Stimulated activated naive CD8-positive, alpha-beta T cell treated with anti-CD3 and anti-CD28 coated beads, Interleukin-15, amount 100 ng/mL, for 72 hours (primary cell): ENCODE data around the gene EXOSC10.
"Not testable (repeated sequence)": the region's sequence is repeated elsewhere in the genome, so short reads cannot be mapped to it uniquely, and the experiment has no call there.

ENCODE experiments used
- ATAC-seq: fragments of 150-1000 bp; cut with Tn5 transposase; 2 replicates; pipeline ENCODE4 v1.10.0; 2021; ENCODE audit warnings: mild to moderate bottlenecking, moderate library complexity
- DNase-seq, 2 donors: peaks; one replicate each; pipeline ENCODE4 v3.0.0; 2021 to 2022
- H3K27ac Mint-ChIP-seq, 2 donors: one replicate each; pipeline ENCODE4 v1.8.0; 2022; ENCODE audit warnings: mild to moderate bottlenecking in 2 of 2, mixed read lengths in 2 of 2, moderate library complexity in 2 of 2
- H3K27me3 Mint-ChIP-seq: one replicate; pipeline ENCODE4 v1.8.0; 2022; ENCODE audit warnings: mixed read lengths
- H3K4me1 Mint-ChIP-seq: one replicate; pipeline ENCODE4 v1.8.0; 2022; ENCODE audit warnings: mild to moderate bottlenecking, mixed read lengths
- H3K4me3 Mint-ChIP-seq, 2 donors: one replicate each; pipeline ENCODE4 v1.8.0; 2022; ENCODE audit warnings: mild to moderate bottlenecking in 2 of 2, mixed read lengths in 2 of 2, moderate library complexity in 1 of 2
- H3K9me3 Mint-ChIP-seq, 2 donors: one replicate each; pipeline ENCODE4 v1.8.0; 2022; ENCODE audit warnings: mixed read lengths in 2 of 2

The EXOSC10 gene

GRCh38 chr1:11045428-11046269 lies 54.0 kb downstream of the EXOSC10 start:
- Mint-ChIP-seq H3K9me3 (no peaks in the 10 kb centered on the region), H3K27me3 (no peaks in the 10 kb centered on the region), H3K4me3 (no peak overlapping the region), H3K27ac (peak overlapping the region in 1 of 2 donors; percentile 6), H3K4me1 (no peaks in the 10 kb centered on the region)
- no peak for DNase-seq
- ATAC-seq = peak; percentile 21

- Mint-ChIP-seq H3K27ac (peak overlapping the region in 1 of 2 donors; percentile 35), H3K9me3 (no peaks in the 10 kb centered on the region), H3K4me3 (no peak overlapping the region), H3K27me3 (no peaks in the 10 kb centered on the region), H3K4me1 (no peaks in the 10 kb centered on the region)
- DNase-seq (no peak), ATAC-seq (peak; percentile 19)
Observed at GRCh38 chr1:11044849-11045427, 54.7 kb downstream of the EXOSC10 start.

DNA sequence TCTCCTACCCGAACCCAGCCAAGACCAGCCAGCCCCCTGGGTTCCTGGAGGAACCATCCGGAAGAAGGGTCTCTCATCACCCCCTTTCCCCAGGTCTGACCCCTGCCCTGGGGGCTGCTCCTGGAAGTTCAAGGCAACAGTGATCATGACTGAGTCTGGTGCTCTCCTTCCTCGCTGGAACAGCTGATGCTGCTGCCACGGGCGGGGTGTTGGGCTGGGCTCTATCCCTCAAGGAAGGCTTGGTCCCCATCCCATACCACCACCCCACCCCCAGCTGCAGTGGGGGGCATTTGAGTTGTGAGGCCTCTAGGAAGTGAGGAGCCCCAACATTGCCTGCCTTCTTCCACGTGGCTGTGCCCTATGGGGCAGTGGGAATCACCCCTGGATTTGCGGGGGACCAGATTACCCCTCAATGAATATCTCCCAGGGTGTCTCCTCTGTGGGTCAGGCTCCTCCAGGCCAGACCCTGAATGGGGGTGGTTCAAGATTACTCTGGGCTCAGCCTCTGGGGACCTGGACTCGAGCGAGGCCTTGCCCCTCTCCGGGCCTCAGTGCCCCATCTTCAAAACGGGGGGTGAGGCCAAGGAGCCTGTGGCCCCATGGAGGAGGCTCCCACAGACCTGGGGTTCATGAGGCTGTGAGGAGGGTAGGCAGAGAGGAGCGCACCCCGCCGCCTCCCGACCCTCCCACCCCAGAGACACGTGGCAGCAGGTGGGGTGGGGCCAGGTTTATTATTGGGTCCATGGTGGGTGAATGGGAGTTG lies 55.4 kb downstream of the EXOSC10 start:
- no peaks in the 10 kb centered on the region for H3K27me3 Mint-ChIP-seq

DNA sequence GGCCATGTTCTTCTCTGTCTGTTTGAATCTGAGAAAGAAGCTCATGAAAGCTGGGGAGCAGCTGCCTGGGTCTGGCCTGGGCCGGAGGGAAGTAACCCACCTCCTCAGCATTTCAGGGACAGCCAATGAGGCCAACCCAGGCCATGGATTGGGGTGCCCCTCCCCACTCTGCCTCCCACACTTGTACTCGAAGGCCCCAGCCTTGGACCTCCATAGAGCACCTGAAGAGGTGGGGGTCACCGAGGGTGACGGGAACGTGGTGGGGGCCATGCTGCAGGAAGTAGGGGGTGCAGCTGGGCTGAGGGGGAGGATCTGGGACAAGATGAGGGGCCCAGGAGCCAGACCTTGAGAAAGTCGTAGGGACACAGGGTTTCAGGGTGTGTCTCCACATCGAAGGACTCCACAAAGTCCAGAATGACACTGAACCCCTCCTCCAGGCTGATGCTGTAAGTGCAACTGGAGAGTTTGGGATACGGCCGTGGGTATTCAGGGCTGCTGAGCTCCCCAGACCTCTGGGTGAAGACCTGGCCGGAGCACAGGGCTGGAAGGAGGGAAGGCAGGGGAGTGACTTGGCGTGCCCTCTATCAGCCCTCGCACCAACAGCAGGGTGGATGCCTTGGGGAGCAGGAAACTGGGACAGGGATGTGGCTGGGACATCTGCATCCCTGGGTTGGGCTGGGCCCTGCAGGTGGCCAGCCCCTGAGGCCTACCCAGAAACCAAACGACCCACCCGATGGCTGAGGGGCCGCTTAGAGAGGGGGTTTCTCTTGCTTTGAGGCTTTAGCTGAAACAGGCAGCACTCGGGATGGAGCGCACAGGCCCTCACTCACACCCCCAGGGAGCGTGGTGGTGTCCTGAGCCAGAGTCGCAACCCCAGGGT lies 56.4 kb downstream of the EXOSC10 start:
- Mint-ChIP-seq H3K4me3 (no peak overlapping the region), H3K27ac (no peak overlapping the region), H3K27me3 (no peaks in the 10 kb centered on the region), H3K4me1 (no peaks in the 10 kb centered on the region), H3K9me3 (no peaks in the 10 kb centered on the region)
- DNase-seq (no peak), ATAC-seq (peak; percentile 12)

More for the DNA sequence above, 55.4 kb downstream of the EXOSC10 start:
- no peak for DNase-seq
- no peaks in the 10 kb centered on the region for H3K9me3 Mint-ChIP-seq
- no peak overlapping the region for H3K4me3 Mint-ChIP-seq
- peak overlapping the region in 1 of 2 donors; percentile 35 for H3K27ac Mint-ChIP-seq
- ATAC-seq = peak; percentile 37
- no peaks in the 10 kb centered on the region for H3K4me1 Mint-ChIP-seq

GRCh38 chr1:11042065-11042464 lies 57.6 kb downstream of the EXOSC10 start:
- Mint-ChIP-seq H3K27ac (no peak overlapping the region), H3K4me1 (no peaks in the 10 kb centered on the region), H3K9me3 (no peaks in the 10 kb centered on the region), H3K4me3 (no peak overlapping the region), H3K27me3 (no peaks in the 10 kb centered on the region)
- ATAC-seq = no peak
- DNase-seq = no peak

DNA sequence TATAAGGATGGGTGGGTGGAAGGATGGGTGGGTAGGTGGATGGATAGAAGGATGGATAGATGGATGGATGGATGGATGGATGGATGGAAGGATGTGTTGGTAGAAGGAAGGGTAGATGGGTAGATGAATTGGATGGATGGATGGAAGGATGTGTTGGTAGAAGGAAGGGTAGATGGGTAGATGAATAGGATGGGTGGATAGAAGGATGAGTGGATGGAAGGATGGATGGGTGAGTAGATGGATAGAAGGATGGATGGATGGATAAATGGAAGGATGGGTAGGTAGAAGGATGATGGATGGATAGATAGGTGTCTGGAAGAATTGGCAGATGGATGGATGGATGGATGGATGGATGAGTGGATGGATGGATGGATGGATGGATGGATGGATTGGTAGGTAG lies 58.6 kb downstream of the EXOSC10 start:
- no peak overlapping the region for H3K27ac Mint-ChIP-seq
- no peaks in the 10 kb centered on the region for H3K4me1 Mint-ChIP-seq
- no peak for DNase-seq
- H3K4me3 Mint-ChIP-seq = no peak overlapping the region
- H3K9me3 Mint-ChIP-seq = no peaks in the 10 kb centered on the region
- ATAC-seq = no peak
- no peaks in the 10 kb centered on the region for H3K27me3 Mint-ChIP-seq

GRCh38 chr1:11040105-11040429 lies 59.6 kb downstream of the EXOSC10 start:
- not testable (repeated sequence) for H3K27ac Mint-ChIP-seq, H3K4me3 Mint-ChIP-seq, H3K9me3 Mint-ChIP-seq, H3K4me1 Mint-ChIP-seq, DNase-seq, H3K27me3 Mint-ChIP-seq, ATAC-seq

- no peaks in the 10 kb centered on the region for H3K4me1 Mint-ChIP-seq
Observed at GRCh38 chr1:11039351-11040104, 60.1 kb downstream of the EXOSC10 start.

GRCh38 chr1:11037740-11038182 lies 61.9 kb downstream of the EXOSC10 start:
- DNase-seq (peak; percentile 84 to 85), ATAC-seq (peak; percentile 97)
- H3K4me1 Mint-ChIP-seq = no peaks in the 10 kb centered on the region
- no peaks in the 10 kb centered on the region for H3K9me3 Mint-ChIP-seq
- H3K4me3 Mint-ChIP-seq = no peak overlapping the region
- no peak overlapping the region for H3K27ac Mint-ChIP-seq
- H3K27me3 Mint-ChIP-seq = no peaks in the 10 kb centered on the region

More at GRCh38 chr1:11039351-11040104, 60.1 kb downstream of the EXOSC10 start:
- Mint-ChIP-seq H3K9me3 (no peaks in the 10 kb centered on the region), H3K4me3 (no peak overlapping the region), H3K27me3 (no peaks in the 10 kb centered on the region), H3K27ac (no peak overlapping the region)
- no peak for ATAC-seq
- no peak for DNase-seq

DNA sequence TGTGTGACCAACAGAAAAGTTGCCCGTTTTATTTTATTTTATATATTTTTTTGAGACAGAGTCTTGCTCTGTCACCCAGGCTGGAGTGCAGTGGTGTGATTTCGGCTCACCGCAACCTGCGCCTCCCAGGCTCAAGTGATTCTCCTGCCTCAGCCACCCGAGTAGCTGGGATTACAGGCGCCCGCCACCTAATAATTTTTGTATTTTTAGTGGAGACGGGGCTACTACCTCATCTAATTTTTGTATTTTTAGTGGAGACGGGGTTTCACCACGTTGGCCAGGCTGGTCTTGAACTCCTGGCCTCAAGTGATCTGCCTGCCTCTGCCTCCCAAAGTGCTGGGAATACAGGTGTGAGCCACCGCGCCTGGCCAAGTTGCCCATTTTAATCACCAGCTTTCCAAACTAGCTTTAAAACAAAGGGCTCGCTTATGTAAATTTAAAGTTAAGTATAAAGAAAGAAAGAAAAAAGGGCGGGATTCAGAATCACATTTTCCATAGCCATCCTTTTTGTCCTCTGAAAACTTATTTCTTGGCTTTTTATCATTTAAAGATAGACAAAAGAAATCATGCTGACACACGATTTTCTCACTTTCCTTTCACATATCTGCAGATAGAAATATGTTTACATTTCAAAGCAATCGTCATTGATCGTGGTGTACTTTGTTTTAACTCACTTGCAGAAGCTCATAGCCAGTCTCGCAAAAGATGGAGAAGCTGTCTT lies 62.5 kb downstream of the EXOSC10 start:
- not testable (repeated sequence) for H3K27ac Mint-ChIP-seq, H3K4me1 Mint-ChIP-seq, ATAC-seq, H3K4me3 Mint-ChIP-seq, DNase-seq, H3K27me3 Mint-ChIP-seq, H3K9me3 Mint-ChIP-seq

DNA sequence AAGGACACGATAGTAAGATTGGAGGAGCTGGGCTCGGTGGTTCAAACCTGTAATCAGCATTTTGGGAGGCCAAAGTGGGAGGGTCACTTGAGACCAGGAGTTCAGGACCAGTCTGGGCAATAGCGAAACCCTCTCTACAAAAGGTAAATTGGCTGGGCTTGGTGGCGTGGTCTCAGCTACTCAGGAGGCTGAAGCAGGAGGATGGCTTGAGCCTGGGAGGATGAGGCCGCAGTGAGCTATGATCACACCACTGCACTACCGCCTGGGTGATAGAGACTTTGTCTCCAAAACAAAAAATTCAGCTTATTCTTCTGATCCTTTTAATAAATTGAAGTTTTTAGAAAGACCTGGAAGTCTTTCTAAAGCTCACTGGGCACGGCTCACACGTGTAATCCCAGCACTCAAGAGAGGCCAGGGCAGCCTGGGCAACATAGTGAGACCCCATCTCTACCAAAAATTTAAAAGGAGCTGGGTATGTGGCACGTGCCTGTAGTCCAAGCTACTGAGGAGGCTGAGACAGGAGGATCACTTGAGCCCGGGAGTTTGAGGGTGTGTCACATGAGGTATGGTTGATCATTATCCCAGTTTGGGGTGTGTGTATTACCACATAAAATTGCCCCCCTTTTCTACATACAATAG lies 67.9 kb downstream of the EXOSC10 start:
- Mint-ChIP-seq H3K27me3 (no peaks in the 10 kb centered on the region), H3K4me3 (no peak overlapping the region), H3K27ac (no peak overlapping the region), H3K9me3 (no peaks in the 10 kb centered on the region), H3K4me1 (no peaks in the 10 kb centered on the region)
- ATAC-seq = peak; percentile 15
- no peak for DNase-seq

GRCh38 chr1:11030865-11031264 lies 68.8 kb downstream of the EXOSC10 start:
- Mint-ChIP-seq H3K4me3 (no peak overlapping the region), H3K27ac (no peak overlapping the region), H3K27me3 (no peaks in the 10 kb centered on the region), H3K4me1 (no peaks in the 10 kb centered on the region), H3K9me3 (no peaks in the 10 kb centered on the region)
- no peak for ATAC-seq
- DNase-seq = no peak

DNA sequence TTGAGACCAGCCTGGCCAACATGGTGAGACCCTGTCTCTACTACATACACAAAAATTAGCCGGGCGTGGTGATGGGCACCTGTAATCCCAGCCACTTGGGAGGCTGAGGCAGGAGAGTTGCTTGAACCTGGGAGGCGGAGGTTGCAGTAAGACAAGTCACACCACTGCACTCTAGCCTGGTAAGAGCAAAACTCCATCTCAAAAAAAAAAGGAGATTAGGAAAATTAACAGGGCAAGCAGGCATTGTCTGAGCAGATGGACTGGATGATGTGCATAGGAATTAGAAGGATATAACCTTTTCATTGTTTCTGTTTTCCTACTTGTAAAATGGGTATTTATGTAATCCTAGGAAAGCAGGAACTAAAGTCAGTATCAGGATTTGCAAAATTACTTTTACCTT lies 71.7 kb downstream of the EXOSC10 start:
- H3K4me1 Mint-ChIP-seq = peaks cover 17% of the 10 kb centered on the region
- no peaks in the 10 kb centered on the region for H3K27me3 Mint-ChIP-seq
- no peak overlapping the region for H3K4me3 Mint-ChIP-seq
- no peaks in the 10 kb centered on the region for H3K9me3 Mint-ChIP-seq
- ATAC-seq = no peak
- DNase-seq = no peak
- no peak overlapping the region for H3K27ac Mint-ChIP-seq

- no peak for ATAC-seq
- Mint-ChIP-seq H3K9me3 (no peaks in the 10 kb centered on the region), H3K4me3 (no peak overlapping the region), H3K27ac (no peak overlapping the region), H3K27me3 (no peaks in the 10 kb centered on the region), H3K4me1 (peaks cover 18% of the 10 kb centered on the region)
- no peak for DNase-seq
Observed at GRCh38 chr1:11027316-11027715, 72.4 kb downstream of the EXOSC10 start.
